Measurements from ENCODE around the gene DARS1.

The DARS1 gene

GRCh38 chr2:136029149-136029548 is 43.7 kb upstream of the DARS1 start:
- H3K4me3 ChIP-seq (ENCODE audit: low read depth, low read length), result no peak overlapping the region
- no peak for DNase-seq (ENCODE audit: low read depth)
- TF ChIP-seq, protein P1, sequence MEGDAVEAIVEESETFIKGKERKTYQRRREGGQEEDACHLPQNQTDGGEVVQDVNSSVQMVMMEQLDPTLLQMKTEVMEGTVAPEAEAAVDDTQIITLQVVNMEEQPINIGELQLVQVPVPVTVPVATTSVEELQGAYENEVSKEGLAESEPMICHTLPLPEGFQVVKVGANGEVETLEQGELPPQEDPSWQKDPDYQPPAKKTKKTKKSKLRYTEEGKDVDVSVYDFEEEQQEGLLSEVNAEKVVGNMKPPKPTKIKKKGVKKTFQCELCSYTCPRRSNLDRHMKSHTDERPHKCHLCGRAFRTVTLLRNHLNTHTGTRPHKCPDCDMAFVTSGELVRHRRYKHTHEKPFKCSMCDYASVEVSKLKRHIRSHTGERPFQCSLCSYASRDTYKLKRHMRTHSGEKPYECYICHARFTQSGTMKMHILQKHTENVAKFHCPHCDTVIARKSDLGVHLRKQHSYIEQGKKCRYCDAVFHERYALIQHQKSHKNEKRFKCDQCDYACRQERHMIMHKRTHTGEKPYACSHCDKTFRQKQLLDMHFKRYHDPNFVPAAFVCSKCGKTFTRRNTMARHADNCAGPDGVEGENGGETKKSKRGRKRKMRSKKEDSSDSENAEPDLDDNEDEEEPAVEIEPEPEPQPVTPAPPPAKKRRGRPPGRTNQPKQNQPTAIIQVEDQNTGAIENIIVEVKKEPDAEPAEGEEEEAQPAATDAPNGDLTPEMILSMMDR (IDR thresholded peaks at IDR 0.05; ENCODE audit: control insufficient read depth, extremely low read depth, insufficient read depth), result no peak

DNA sequence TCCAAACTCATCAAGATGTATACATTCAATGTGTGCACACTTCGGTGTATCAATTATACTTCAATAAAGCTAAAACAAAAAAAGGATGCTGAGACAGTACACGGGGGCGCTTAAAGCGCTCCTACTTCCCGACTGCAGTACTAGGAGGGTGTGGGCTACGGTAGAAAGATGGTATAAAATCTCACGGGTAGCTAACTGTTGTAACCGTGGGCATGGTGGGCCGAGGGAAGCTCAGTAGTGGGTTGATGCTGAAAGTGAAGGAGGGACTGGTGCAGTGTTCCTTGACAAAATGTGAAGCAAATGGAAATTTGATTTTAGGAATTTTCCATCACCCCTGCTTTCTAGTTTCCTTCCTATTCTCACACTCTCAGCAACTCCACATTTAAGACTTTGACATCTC is 42.6 kb upstream of the DARS1 start:
- H3K4me3 ChIP-seq (ENCODE audit: low read depth, low read length), result no peak overlapping the region
- no peak for DNase-seq (ENCODE audit: low read depth)
- TF ChIP-seq, protein P1 (IDR thresholded peaks at IDR 0.05; ENCODE audit: control insufficient read depth, extremely low read depth, insufficient read depth), result no peak

DNA sequence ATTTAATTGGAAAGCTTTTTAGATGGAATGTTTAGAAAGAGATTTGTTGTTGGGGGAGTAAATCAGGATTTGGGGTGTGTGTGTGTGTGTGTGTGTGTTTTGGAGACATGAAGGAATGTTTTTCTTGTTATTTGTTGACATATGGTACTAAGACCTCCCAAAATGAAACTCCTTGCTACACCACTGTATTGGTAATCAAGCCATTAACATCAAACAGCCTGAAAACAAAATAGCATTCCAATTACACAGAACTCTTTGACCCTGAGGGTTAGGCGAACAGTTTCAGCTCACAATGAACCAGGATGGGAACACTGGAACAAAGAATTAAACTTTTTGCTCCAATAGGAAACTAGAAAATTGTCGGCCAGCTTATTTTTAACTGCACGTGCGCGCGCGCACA is 41.7 kb upstream of the DARS1 start:
- H3K4me3 ChIP-seq (ENCODE audit: low read depth, low read length), result no peak overlapping the region
- TF ChIP-seq, protein P1 (IDR thresholded peaks at IDR 0.05; ENCODE audit: control insufficient read depth, extremely low read depth, insufficient read depth), result no peak
- DNase-seq (ENCODE audit: low read depth), result no peak

DNA sequence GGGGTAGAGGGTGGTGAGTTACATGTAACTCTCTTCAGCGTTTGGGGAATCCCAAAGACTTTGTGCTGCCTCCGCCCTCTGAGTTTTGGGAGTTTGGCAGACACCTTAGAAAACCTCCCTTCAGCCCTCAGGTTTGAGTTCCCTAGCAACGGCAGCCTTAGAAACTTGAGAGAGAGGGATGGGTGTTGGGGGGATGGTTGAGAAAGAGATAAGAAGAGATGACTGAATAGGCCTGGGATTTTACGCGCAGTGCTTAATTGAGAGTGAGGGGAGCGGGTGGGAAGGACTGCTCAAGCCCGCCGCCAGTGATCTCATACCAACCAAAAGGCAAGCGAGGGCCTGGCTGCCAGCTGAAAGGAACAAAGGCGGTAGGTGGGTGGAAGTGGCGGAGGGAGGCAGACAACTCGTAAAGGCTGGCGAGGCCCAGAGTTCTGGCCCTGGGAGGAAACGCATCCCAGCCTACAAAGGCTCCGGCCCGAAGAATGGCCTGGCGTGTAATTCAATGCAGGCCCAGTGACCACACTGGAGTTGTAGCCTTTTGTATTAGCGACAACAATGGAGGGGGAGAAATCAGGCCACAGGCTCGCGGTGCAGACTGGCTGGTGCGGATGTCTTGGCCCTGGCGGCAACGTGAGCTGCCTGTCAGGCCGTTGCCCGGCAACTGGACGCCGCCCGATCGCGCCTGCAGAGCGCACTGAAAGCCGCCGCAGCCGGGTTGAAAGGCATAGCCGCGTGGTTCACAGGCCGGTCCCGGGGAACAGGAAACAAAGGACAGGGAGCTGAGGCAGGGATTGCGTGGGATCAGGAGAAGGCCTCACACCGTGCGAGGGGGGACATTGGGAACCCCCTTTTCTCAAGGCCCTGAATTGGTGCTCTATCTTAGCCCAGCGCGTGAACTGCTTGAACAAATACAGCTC is 39.9 kb upstream of the DARS1 start:
- TF ChIP-seq, protein P1 (IDR thresholded peaks at IDR 0.05; ENCODE audit: control insufficient read depth, extremely low read depth, insufficient read depth), result no peak
- no peak overlapping the region for H3K4me3 ChIP-seq (ENCODE audit: low read depth, low read length)
- DNase-seq (ENCODE audit: low read depth), result no peak

DNA sequence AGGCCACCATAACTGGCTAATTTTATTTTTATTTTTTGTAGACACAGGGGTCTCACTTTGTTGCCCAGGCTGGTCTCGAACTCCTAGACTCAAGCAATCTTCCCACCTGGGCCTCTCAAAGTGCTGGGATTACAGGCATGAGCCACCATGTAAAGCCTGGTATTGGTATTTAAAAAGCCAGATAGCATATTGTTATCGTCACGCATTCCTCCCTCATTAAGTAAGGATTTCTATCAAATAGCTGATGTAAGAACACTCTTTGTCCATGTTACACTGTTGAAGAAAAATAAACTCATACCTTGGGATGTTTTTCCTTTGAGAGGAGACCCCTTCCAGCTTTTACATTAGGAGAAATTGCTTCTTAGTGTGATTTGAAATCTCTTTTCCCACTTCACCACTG is 39.2 kb upstream of the DARS1 start:
- H3K4me3 ChIP-seq (ENCODE audit: low read depth, low read length), result no peak overlapping the region
- TF ChIP-seq, protein P1 (IDR thresholded peaks at IDR 0.05; ENCODE audit: control insufficient read depth, extremely low read depth, insufficient read depth), result no peak
- DNase-seq (ENCODE audit: low read depth), result no peak

DNA sequence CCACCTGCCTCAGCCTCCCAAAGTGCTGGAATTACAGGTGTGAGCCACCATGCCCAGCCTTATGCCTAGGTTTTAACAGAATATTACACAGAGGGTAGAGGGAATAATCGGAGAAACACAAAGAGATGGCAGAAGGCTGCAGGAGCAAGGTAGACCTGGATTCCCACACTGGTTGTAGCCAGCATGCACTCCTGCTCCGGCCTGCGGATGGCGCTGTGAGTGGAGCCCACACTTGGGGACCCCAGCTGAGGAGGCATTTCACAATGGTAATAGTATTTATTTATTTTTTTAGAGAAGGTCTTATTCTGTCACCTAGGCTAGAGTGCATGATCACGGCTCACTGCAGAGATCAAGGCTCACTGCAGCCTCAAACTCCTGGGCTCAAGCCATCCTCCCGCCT is 38.8 kb upstream of the DARS1 start:
- TF ChIP-seq, protein P1 (IDR thresholded peaks at IDR 0.05; ENCODE audit: control insufficient read depth, extremely low read depth, insufficient read depth), result no peak
- H3K4me3 ChIP-seq (ENCODE audit: low read depth, low read length), result no peak overlapping the region
- no peak for DNase-seq (ENCODE audit: low read depth)

DNA sequence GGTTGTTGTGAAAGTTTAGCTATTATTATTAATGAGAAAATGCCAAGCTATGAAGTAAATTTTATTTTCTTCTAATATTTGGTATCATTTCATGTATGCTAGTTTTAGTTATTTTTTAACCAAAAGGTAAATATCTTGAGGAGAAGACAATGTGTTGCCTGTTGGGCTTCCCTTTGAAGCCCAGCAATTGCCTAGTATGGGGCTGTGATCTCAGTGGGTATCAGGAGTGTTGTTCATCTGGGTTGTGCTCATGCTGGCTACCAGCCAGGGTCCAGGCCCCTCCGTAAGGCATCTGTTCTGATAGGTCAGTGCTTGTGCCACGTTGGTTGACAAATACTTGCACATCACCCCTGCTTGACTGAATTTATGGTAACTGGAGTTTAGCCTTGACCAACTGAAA is 38.0 kb upstream of the DARS1 start:
- DNase-seq (ENCODE audit: low read depth), result no peak

More for the DNA sequence above, 38.0 kb upstream of the DARS1 start:
- H3K4me3 ChIP-seq (ENCODE audit: low read depth, low read length), result no peak overlapping the region
- TF ChIP-seq, protein P1 (IDR thresholded peaks at IDR 0.05; ENCODE audit: control insufficient read depth, extremely low read depth, insufficient read depth), result no peak
